ENCODE data around the gene ZNRF1.

Gene ZNRF1

GRCh38 chr16:75043175-75043895, 44.5 kb downstream of the ZNRF1 start:
- peaks cover 14% of the 10 kb centered on the region for H3K4me1 ChIP-seq (ENCODE audit: insufficient read depth, poor library complexity, severe bottlenecking)
- ATAC-seq (ENCODE audit: low read depth): no peak
- H3K27me3 ChIP-seq (ENCODE audit: insufficient read depth, poor library complexity, severe bottlenecking): no peaks in the 10 kb centered on the region
- DNase-seq (ENCODE audit: low spot score): no peak
- no peak overlapping the region for H3K4me3 ChIP-seq (ENCODE audit: severe bottlenecking)
- TF ChIP-seq CTCF (IDR thresholded peaks at IDR 0.05; ENCODE audit: poor library complexity, severe bottlenecking): no peak
- no peak overlapping the region for H3K27ac ChIP-seq (ENCODE audit: poor library complexity, severe bottlenecking)
- H3K9me3 ChIP-seq (ENCODE audit: severe bottlenecking): no peaks in the 10 kb centered on the region
- H3K36me3 ChIP-seq (ENCODE audit: low read depth): no peaks in the 10 kb centered on the region

- Histone ChIP-seq H3K9me3 (ENCODE audit: severe bottlenecking) (no peaks in the 10 kb centered on the region), H3K4me3 (ENCODE audit: severe bottlenecking) (no peak overlapping the region), H3K36me3 (ENCODE audit: low read depth) (no peaks in the 10 kb centered on the region), H3K27ac (ENCODE audit: poor library complexity, severe bottlenecking) (no peak overlapping the region), H3K27me3 (ENCODE audit: insufficient read depth, poor library complexity, severe bottlenecking) (no peaks in the 10 kb centered on the region), H3K4me1 (ENCODE audit: insufficient read depth, poor library complexity, severe bottlenecking) (peaks cover 14% of the 10 kb centered on the region)
- no peak for TF ChIP-seq CTCF (IDR thresholded peaks at IDR 0.05; ENCODE audit: poor library complexity, severe bottlenecking)
- ATAC-seq (ENCODE audit: low read depth) (peak; percentile 52; the same call in 2 of the 3 replicates), DNase-seq (ENCODE audit: low spot score) (no peak)
Measured at GRCh38 chr16:75044800-75045361, 46.1 kb downstream of the ZNRF1 start.

- DNase-seq (ENCODE audit: low spot score) (no peak), ATAC-seq (ENCODE audit: low read depth) (no peak)
- Histone ChIP-seq H3K36me3 (ENCODE audit: low read depth) (no peaks in the 10 kb centered on the region), H3K9me3 (ENCODE audit: severe bottlenecking) (no peaks in the 10 kb centered on the region), H3K27me3 (ENCODE audit: insufficient read depth, poor library complexity, severe bottlenecking) (no peaks in the 10 kb centered on the region), H3K4me3 (ENCODE audit: severe bottlenecking) (no peak overlapping the region), H3K27ac (ENCODE audit: poor library complexity, severe bottlenecking) (no peak overlapping the region), H3K4me1 (ENCODE audit: insufficient read depth, poor library complexity, severe bottlenecking) (peaks cover 14% of the 10 kb centered on the region)
- TF ChIP-seq CTCF (IDR thresholded peaks at IDR 0.05; ENCODE audit: poor library complexity, severe bottlenecking): no peak
Measured at GRCh38 chr16:75045424-75045823, 46.6 kb downstream of the ZNRF1 start.

- Histone ChIP-seq H3K36me3 (ENCODE audit: low read depth) (no peaks in the 10 kb centered on the region), H3K4me3 (ENCODE audit: severe bottlenecking) (no peak overlapping the region), H3K27ac (ENCODE audit: poor library complexity, severe bottlenecking) (no peak overlapping the region), H3K9me3 (ENCODE audit: severe bottlenecking) (no peaks in the 10 kb centered on the region), H3K27me3 (ENCODE audit: insufficient read depth, poor library complexity, severe bottlenecking) (no peaks in the 10 kb centered on the region), H3K4me1 (ENCODE audit: insufficient read depth, poor library complexity, severe bottlenecking) (peaks cover 8% of the 10 kb centered on the region)
- no peak for DNase-seq (ENCODE audit: low spot score)
- no peak for TF ChIP-seq CTCF (IDR thresholded peaks at IDR 0.05; ENCODE audit: poor library complexity, severe bottlenecking)
- ATAC-seq (ENCODE audit: low read depth): no peak
Measured at GRCh38 chr16:75048054-75048453, 49.2 kb downstream of the ZNRF1 start.

- Histone ChIP-seq H3K27ac (ENCODE audit: poor library complexity, severe bottlenecking) (no peak overlapping the region), H3K27me3 (ENCODE audit: insufficient read depth, poor library complexity, severe bottlenecking) (no peaks in the 10 kb centered on the region), H3K36me3 (ENCODE audit: low read depth) (no peaks in the 10 kb centered on the region), H3K4me1 (ENCODE audit: insufficient read depth, poor library complexity, severe bottlenecking) (peaks cover 8% of the 10 kb centered on the region), H3K9me3 (ENCODE audit: severe bottlenecking) (no peaks in the 10 kb centered on the region), H3K4me3 (ENCODE audit: severe bottlenecking) (no peak overlapping the region)
- no peak for DNase-seq (ENCODE audit: low spot score)
- ATAC-seq (ENCODE audit: low read depth): no peak
- TF ChIP-seq CTCF (IDR thresholded peaks at IDR 0.05; ENCODE audit: poor library complexity, severe bottlenecking): no peak
Measured at GRCh38 chr16:75048530-75048929, 49.7 kb downstream of the ZNRF1 start.

Data from RWPE2 (cell line).